HG03457 (cell line): ENCODE data around the gene IGF2BP2.
"Not testable (repeated sequence)": the region's sequence is repeated elsewhere in the genome, so short reads cannot be mapped to it uniquely, and the experiment has no call there.

Experiments used
- ATAC-seq: cut with Tn5 transposase; IDR thresholded peaks from one replicate; pipeline ENCODE4 v1.9.1; 2021; ENCODE audit warnings: moderate number of reproducible peaks; ENCODE audit not compliant: unreplicated experiment

Gene IGF2BP2

GRCh38 chr3:185647134-185647879 lies 177.5 kb downstream of the IGF2BP2 start:
- ATAC-seq = no peak

- ATAC-seq = no peak
These were observed 178.3 kb downstream of the IGF2BP2 start for GRCh38 chr3:185646382-185647133.

- ATAC-seq = no peak
These were observed 179.1 kb downstream of the IGF2BP2 start for GRCh38 chr3:185645596-185646381.

GRCh38 chr3:185645191-185645590 lies 179.7 kb downstream of the IGF2BP2 start:
- ATAC-seq = not testable (repeated sequence)

- ATAC-seq = no peak
These were observed 184.5 kb downstream of the IGF2BP2 start for GRCh38 chr3:185640308-185640707.

- no peak for ATAC-seq
These were observed 185.1 kb downstream of the IGF2BP2 start for GRCh38 chr3:185639632-185640206.

GRCh38 chr3:185638651-185639050 lies 186.2 kb downstream of the IGF2BP2 start:
- not testable (repeated sequence) for ATAC-seq

GRCh38 chr3:185637388-185637787 lies 187.5 kb downstream of the IGF2BP2 start:
- ATAC-seq = no peak

- no peak for ATAC-seq
These were observed 191.8 kb downstream of the IGF2BP2 start for GRCh38 chr3:185632996-185633395.

GRCh38 chr3:185631508-185632206 lies 193.2 kb downstream of the IGF2BP2 start:
- no peak for ATAC-seq

- no peak for ATAC-seq
These were observed 193.7 kb downstream of the IGF2BP2 start for GRCh38 chr3:185631108-185631507.

- ATAC-seq = no peak
These were observed 194.6 kb downstream of the IGF2BP2 start for GRCh38 chr3:185630182-185630622.

GRCh38 chr3:185629554-185630181 lies 195.2 kb downstream of the IGF2BP2 start:
- no peak for ATAC-seq

- ATAC-seq = no peak
These were observed 199.1 kb downstream of the IGF2BP2 start for GRCh38 chr3:185625784-185626183.

- ATAC-seq = no peak
These were observed 200.7 kb downstream of the IGF2BP2 start for GRCh38 chr3:185623939-185624665.

GRCh38 chr3:185613016-185613415 lies 211.8 kb downstream of the IGF2BP2 start:
- ATAC-seq = no peak

GRCh38 chr3:185606196-185606595 lies 218.6 kb downstream of the IGF2BP2 start:
- ATAC-seq = no peak

GRCh38 chr3:185605566-185605965 lies 219.3 kb downstream of the IGF2BP2 start:
- ATAC-seq = no peak

- ATAC-seq = no peak
These were observed 229.3 kb downstream of the IGF2BP2 start for GRCh38 chr3:185595526-185595925.
